AG10803 (cell line): ENCODE results near the gene AGAP1.

ENCODE experiments used
- DNase-seq: peaks from one replicate; pipeline ENCODE4 v3.0.0; 2010; ENCODE audit warnings: low read depth
- H3K4me3 ChIP-seq: 2 replicates; pipeline ENCODE4 v1.5.1; 2011; ENCODE audit warnings: mild to moderate bottlenecking, low read length, control low read depth
- CTCF ChIP-seq: conservative IDR thresholded peaks from 2 replicates; pipeline ENCODE4 v1.5.1; 2011; ENCODE audit warnings: mild to moderate bottlenecking, low read length, control low read depth, inconsistent platforms

The AGAP1 gene

GRCh38 chr2:236051806-236052205, 558.0 kb downstream of the AGAP1 start:
- TF ChIP-seq CTCF = no peak
- H3K4me3 ChIP-seq = no peak overlapping the region
- no peak for DNase-seq

- DNase-seq = no peak
- TF ChIP-seq CTCF = no peak
- H3K4me3 ChIP-seq = no peak overlapping the region
Measured at GRCh38 chr2:236052206-236052605, 558.4 kb downstream of the AGAP1 start.

GRCh38 chr2:236052926-236053821, 559.3 kb downstream of the AGAP1 start:
- no peak for DNase-seq
- TF ChIP-seq CTCF = no peak
- H3K4me3 ChIP-seq = no peak overlapping the region

DNA sequence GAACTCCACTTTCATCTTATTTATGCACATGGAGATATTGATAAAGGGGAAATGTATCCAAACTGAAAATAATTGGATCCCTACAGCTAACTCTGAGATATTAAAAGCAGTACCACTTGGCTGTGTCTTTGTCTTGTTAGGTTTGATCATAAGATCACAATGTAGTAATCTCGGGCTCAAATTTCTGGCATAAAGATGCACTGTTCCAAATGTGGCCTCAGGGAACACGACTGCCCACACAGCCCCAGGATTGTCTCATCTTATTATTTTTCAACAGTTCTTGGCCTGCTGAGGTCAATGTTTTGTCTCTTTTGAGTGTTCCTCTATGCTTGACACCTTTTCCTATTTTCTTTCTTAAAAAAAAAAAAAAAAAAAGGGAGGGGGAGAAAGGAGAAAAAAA, 560.3 kb downstream of the AGAP1 start:
- TF ChIP-seq CTCF = no peak
- no peak overlapping the region for H3K4me3 ChIP-seq
- DNase-seq = peak; percentile 9

DNA sequence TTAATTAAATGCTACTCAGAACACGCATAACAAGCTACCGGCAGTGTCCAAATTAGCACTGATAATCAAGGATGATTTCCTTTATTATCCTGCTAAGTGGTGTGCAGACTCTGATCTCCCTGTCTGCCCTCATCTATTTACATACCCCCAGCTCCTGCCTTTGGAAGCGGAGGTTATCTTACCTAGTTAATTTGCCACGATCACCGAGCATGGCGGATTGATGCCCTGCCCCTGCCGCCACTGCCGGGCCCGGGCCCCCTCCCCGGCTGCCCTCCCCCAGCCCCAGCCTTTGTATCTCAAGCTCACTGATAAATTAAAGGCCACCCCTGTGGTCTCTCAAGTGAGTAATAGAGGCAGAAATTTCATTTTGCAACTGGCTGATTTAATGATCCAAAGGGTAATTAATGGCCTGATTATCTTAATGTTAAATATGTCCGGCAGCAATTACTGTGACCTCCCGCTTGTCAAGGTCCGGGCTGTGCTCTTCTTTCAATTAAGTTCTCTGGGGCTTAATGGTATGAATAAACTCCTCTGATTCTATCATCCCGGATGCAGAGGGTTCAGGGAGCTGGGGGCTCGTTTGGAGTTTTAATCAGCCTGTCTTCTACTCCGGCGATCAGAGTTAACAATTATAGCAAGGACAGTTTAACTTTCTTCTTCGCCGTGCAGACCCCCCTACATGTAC, 560.9 kb downstream of the AGAP1 start:
- DNase-seq = no peak
- no peak for TF ChIP-seq CTCF
- no peak overlapping the region for H3K4me3 ChIP-seq

- no peak overlapping the region for H3K4me3 ChIP-seq
- no peak for TF ChIP-seq CTCF
- DNase-seq = no peak
Measured at GRCh38 chr2:236055471-236055870, 561.6 kb downstream of the AGAP1 start.

GRCh38 chr2:236056141-236056540, 562.3 kb downstream of the AGAP1 start:
- no peak for DNase-seq
- H3K4me3 ChIP-seq = no peak overlapping the region
- no peak for TF ChIP-seq CTCF
